GM21737 (cell line): Measurements from ENCODE around the gene GNAI2.
"Not testable (repeated sequence)": the region's sequence is repeated elsewhere in the genome, so short reads cannot be mapped to it uniquely, and the experiment has no call there.

Experiments
- ATAC-seq: cut with Tn5 transposase; IDR thresholded peaks from one replicate; pipeline ENCODE4 v1.9.1; 2021; ENCODE audit warnings: mild to moderate bottlenecking, moderate library complexity; ENCODE audit not compliant: unreplicated experiment

GNAI2 gene

GRCh38 chr3:50224639-50225038 is 11.4 kb upstream of the GNAI2 start:
- ATAC-seq, result no peak

- no peak for ATAC-seq
Observed at GRCh38 chr3:50226888-50227389, 9.1 kb upstream of the GNAI2 start.

GRCh38 chr3:50227390-50228183 is 8.4 kb upstream of the GNAI2 start:
- peak; percentile 83 for ATAC-seq

- ATAC-seq, result not testable (repeated sequence)
Observed at GRCh38 chr3:50228184-50228763, 7.7 kb upstream of the GNAI2 start.

- no peak for ATAC-seq
Observed at GRCh38 chr3:50229490-50229889, 6.5 kb upstream of the GNAI2 start.

GRCh38 chr3:50230104-50230793 is 5.8 kb upstream of the GNAI2 start:
- ATAC-seq, result no peak

- no peak for ATAC-seq
Observed at GRCh38 chr3:50230794-50231125, 5.2 kb upstream of the GNAI2 start.

GRCh38 chr3:50231581-50231980 is 4.4 kb upstream of the GNAI2 start:
- ATAC-seq, result no peak

- ATAC-seq, result no peak
Observed at GRCh38 chr3:50232303-50232702, 3.7 kb upstream of the GNAI2 start.

GRCh38 chr3:50233176-50233575 is 2.8 kb upstream of the GNAI2 start:
- no peak for ATAC-seq

GRCh38 chr3:50236484-50237132 is 604 bp downstream of the GNAI2 start:
- no peak for ATAC-seq

- ATAC-seq, result no peak
Observed at GRCh38 chr3:50237133-50237651, 1.2 kb downstream of the GNAI2 start.

- peak; percentile 27 for ATAC-seq
Observed at GRCh38 chr3:50237754-50238548, 1.9 kb downstream of the GNAI2 start.

GRCh38 chr3:50238549-50239026 is 2.6 kb downstream of the GNAI2 start:
- no peak for ATAC-seq

- no peak for ATAC-seq
Observed at GRCh38 chr3:50239649-50240048, 3.6 kb downstream of the GNAI2 start.

- ATAC-seq, result no peak
Observed at GRCh38 chr3:50241163-50241562, 5.2 kb downstream of the GNAI2 start.

GRCh38 chr3:50241713-50242380 is 5.8 kb downstream of the GNAI2 start:
- no peak for ATAC-seq

GRCh38 chr3:50242381-50242770 is 6.4 kb downstream of the GNAI2 start:
- ATAC-seq, result no peak

- ATAC-seq, result no peak
Observed at GRCh38 chr3:50242851-50243542, 7.0 kb downstream of the GNAI2 start.
